PC-3 (cell line): ENCODE results near the gene FSTL4.

Source experiments
- CTCF ChIP-seq: fragments of 300-600 bp; sonication (generic); conservative IDR thresholded peaks from 2 replicates; pipeline ENCODE4 v1.5.1; 2017; ENCODE audit warnings: antibody characterized with exemption, low read depth, mild to moderate bottlenecking, low read length
- EZH2 ChIP-seq: fragments of 300-600 bp; sonication (generic); IDR thresholded peaks from one replicate; pipeline ENCODE4 v1.6.1; 2017; ENCODE audit warnings: antibody characterized with exemption, mild to moderate bottlenecking, low read length; ENCODE audit not compliant: unreplicated experiment
- EZH2phosphoT487 ChIP-seq: fragments of 300-600 bp; sonication (generic); IDR thresholded peaks from 2 replicates; pipeline ENCODE4 v1.6.1; 2018; ENCODE audit warnings: mild to moderate bottlenecking, antibody characterized with exemption, low read length, borderline replicate concordance

- TF ChIP-seq EZH2: no peak
- no peak for TF ChIP-seq EZH2phosphoT487
- no peak for TF ChIP-seq CTCF
Measured at GRCh38 chr5:133412661-133413060, 199.7 kb downstream of the FSTL4 start.
